GM12891 (cell line): Measurements from ENCODE around the gene SRCIN1.

Source experiments
- DNase-seq: peaks from one replicate; pipeline ENCODE4 v3.0.0; 2011; ENCODE audit warnings: low spot score; ENCODE audit not compliant: insufficient read length
- FAIRE-seq: peaks from 2 replicates; lab custom pipeline; 2011; peaks lifted over from hg19 to GRCh38; lab: Jason Lieb, UNC
- PAX5 ChIP-seq: IDR thresholded peaks from 2 replicates; pipeline ENCODE4 v1.6.1; 2011; ENCODE audit warnings: low read length, moderate library complexity, mild to moderate bottlenecking; ENCODE audit not compliant: insufficient read depth, severe bottlenecking
- POLR2A ChIP-seq: IDR thresholded peaks from 2 replicates; pipeline ENCODE4 v1.6.1; 2011; ENCODE audit warnings: low read depth, low read length, control low read depth
- POLR2AphosphoS5 ChIP-seq: IDR thresholded peaks from 2 replicates; pipeline ENCODE4 v1.6.1; 2011; ENCODE audit warnings: low read depth, low read length, control low read depth
- POU2F2 ChIP-seq: IDR thresholded peaks from 2 replicates; pipeline ENCODE4 v1.6.1; 2011; ENCODE audit warnings: low read depth, mild to moderate bottlenecking, control low read depth, low read length, moderate library complexity
- SPI1 ChIP-seq: IDR thresholded peaks from 2 replicates; pipeline ENCODE4 v1.6.1; 2011; ENCODE audit warnings: low read depth, low read length, control low read depth
- TAF1 ChIP-seq: IDR thresholded peaks from 2 replicates; pipeline ENCODE4 v1.6.1; 2011; ENCODE audit warnings: low read depth, low read length, control low read depth

The SRCIN1 gene

GRCh38 chr17:38546396-38546795 lies 59.4 kb downstream of the SRCIN1 start:
- DNase-seq (no peak), FAIRE-seq (no peak)
- TF ChIP-seq PAX5 = no peak

GRCh38 chr17:38545531-38546225 lies 60.1 kb downstream of the SRCIN1 start:
- DNase-seq = no peak
- FAIRE-seq = no peak
- no peak for TF ChIP-seq POLR2A
- no peak for TF ChIP-seq TAF1
- no peak for TF ChIP-seq PAX5

GRCh38 chr17:38544839-38545209 lies 60.9 kb downstream of the SRCIN1 start:
- no peak for DNase-seq
- no peak for TF ChIP-seq TAF1
- TF ChIP-seq PAX5 = no peak
- TF ChIP-seq POLR2AphosphoS5 = no peak
- TF ChIP-seq POLR2A = no peak
- no peak for TF ChIP-seq POU2F2
- TF ChIP-seq SPI1 = no peak
- no peak for FAIRE-seq

DNA sequence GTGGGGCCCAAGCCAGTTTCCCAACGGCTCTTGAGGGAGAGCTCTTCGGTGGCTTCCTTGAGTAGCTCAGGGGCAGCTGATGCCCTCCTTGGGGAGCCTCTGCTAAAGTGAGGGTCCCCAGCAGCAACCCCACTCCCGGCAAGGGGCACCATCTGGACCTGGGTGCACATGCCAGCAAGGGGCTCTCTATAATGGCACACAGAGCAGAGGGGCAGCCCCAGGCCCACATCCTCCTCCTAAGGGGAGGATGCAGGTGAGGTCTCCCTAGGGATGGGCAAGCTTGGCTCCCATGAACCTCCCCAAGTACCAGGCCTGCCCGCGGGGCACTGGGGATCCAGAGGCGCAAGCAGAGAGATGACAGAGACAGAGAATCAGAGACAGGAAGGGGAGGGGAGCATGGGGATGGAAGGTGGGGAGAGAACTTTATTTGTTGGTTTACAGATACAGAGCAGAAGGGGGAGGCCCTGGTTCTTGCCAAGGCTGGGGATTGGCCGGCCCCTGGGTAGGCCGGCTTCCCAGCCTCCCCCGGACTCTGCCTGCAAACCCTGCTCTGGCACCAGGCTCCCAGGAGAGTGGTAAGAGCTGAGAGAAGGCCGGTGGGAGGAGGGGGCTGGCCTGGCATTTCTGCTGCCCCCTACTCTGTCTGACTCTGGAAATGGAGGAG lies 61.4 kb downstream of the SRCIN1 start:
- no peak for FAIRE-seq
- no peak for TF ChIP-seq POU2F2
- DNase-seq = no peak

- FAIRE-seq = no peak
- no peak for DNase-seq
- TF ChIP-seq TAF1 (no peak), POU2F2 (no peak), POLR2AphosphoS5 (no peak), SPI1 (no peak), POLR2A (no peak), PAX5 (no peak)
Measured at GRCh38 chr17:38543403-38544174, 62.2 kb downstream of the SRCIN1 start.

DNA sequence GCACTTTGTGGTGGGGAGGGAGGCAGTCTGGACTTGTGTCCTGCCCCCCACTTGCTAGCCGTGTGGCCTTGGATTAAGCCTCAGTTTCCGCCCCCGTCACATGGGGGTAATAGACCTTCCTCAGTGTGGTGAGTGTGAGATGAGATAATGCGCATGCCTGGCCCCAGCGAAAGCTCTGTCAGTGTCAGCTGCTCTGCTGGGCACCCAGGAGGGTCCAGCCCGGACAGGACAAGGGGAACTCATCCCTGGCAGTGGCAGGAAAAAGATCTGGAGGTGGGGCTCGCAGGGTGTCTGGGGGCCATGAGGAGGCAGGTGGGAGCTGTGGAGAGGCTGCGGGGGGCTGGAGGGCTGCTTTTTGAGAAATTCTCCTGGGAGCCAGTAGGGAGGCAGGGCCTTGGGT lies 63.5 kb downstream of the SRCIN1 start:
- FAIRE-seq (no peak), DNase-seq (no peak)
- no peak for TF ChIP-seq TAF1

GRCh38 chr17:38541281-38541680 lies 64.5 kb downstream of the SRCIN1 start:
- DNase-seq (no peak), FAIRE-seq (no peak)
- TF ChIP-seq PAX5 (no peak), SPI1 (no peak), POU2F2 (no peak), POLR2A (no peak), TAF1 (no peak), POLR2AphosphoS5 (no peak)

DNA sequence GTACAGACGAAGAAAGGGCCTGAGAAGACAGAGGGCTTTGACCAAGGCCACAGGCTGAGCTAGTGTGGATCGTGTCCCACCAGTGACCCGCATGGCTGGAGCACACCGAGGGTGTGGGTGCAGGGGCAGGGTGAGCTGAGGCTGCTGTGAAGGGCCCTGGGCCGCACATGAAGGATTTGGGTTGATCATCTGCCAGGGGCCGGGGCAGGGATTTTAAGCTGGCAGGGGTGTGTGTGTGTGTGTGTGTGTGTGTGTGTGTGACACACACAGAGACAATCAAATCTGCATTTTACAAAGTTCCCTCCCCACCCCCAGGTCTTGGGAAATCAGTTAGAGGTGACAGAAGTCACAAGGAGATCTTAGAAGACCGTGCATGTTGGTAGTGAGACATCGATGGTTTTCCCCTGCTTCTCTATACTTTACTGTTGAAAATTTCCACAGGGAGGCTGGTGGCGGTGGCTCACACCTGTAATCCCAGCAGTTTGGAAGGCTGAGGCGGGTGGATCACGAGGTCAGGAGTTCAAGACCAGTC lies 65.2 kb downstream of the SRCIN1 start:
- FAIRE-seq (no peak), DNase-seq (no peak)
- no peak for TF ChIP-seq POLR2A
- no peak for TF ChIP-seq SPI1
- TF ChIP-seq POLR2AphosphoS5 = no peak
- TF ChIP-seq PAX5 = no peak
- no peak for TF ChIP-seq POU2F2
- no peak for TF ChIP-seq TAF1

DNA sequence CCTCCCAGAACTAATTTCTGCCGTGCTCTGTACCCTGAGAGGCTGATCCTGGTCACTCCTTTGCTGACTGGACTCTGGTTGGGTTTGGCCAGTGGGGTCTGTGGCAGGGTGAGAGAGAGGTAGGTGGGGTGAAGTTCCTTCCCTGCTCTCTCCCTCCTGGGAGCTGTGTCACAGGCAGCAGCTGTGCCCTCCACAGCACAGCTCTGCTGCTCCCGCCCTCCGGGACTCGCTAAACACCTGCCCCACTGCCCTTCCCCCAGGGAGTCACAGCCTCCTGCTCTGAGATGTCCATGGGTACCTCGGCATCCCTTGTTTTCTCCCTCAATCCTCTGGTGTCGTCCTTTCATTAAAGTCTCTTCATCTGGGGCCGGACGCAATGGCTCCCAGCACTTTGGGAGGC lies 66.4 kb downstream of the SRCIN1 start:
- DNase-seq = no peak
- no peak for FAIRE-seq
- TF ChIP-seq POLR2A (no peak), POU2F2 (no peak), SPI1 (no peak), PAX5 (no peak), POLR2AphosphoS5 (no peak)

- DNase-seq (no peak), FAIRE-seq (no peak)
- TF ChIP-seq SPI1 (no peak), TAF1 (no peak)
Measured at GRCh38 chr17:38538906-38539305, 66.8 kb downstream of the SRCIN1 start.
